A204.1 (cell line): ENCODE data around the gene CMSS1.

Experiments
- FAIRE-seq: peaks from 2 replicates; lab custom pipeline; 2012; peaks lifted over from hg19 to GRCh38; lab: Jason Lieb, UNC

The CMSS1 gene

DNA sequence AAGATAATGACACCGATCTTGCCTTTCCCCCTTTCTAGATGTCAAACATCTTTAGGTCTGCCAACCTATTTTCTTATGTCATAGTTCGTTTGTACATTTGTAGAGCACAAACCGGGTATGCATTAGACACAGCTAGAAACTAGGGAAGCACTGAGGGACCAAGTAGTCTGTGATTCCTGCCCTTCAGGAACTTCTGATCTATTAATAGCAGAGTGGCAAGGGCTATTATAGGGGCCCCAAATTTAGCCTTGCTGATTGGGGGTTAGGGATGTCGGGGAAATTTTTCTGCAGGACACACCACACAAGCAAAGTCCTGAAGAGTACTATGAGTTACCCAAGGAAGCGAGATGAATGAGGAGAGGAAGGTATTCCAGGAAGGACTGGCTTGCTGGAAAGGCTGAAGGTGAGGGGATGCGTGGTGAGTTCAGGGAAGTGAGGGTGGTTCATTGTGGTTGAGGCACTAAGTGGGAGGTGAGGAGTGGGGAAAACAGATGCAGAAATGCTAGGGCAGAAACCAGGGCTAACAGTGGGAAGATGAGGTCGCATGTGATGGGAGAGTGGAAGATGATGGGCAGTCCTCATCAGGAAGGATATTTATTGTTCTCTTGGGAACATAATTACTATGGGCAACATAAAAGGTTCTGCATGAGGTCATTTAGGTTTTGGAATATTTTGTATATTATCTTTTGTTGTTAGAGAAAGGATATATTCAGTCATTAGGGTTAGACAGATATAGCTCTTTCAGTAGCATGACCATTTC, 144.3 kb downstream of the CMSS1 start:
- no peak for FAIRE-seq

DNA sequence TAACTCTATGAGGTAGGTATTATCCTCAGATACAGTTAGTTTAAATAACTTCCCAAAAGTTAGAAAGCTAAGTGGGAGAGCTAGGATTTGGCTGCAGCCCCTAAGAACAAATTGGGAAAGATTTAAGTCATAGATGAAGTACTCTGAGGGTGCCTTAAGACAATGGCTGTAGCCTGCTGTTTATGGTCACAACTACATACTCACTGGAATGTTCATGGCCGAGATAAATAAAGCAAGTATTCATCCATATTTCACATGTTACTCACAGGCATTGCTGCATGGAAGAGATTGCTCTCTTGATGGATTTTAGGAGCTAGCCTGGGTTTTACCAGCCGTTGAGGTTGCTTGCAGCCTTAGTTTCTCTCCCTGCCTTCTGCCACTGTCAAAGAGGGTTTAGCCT, 145.0 kb downstream of the CMSS1 start:
- no peak for FAIRE-seq

DNA sequence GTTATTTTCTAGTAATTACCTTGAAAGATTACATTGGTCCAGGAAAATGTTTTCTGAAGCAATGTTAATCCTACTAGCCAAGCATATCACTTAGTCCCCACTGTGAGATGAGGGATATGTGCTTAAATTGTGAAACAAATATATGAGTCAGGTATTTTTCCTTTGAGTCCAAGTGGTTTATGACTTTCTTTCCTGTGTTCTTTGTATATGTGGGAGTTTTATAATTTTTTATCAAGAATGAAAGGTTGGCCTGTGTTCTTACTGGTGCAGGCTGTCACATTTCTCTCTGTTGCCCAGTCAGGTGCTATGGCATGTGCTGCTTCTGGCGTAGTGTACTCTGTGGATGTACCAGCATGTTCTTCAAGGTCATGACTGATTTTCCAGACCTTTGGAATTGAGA, 147.4 kb downstream of the CMSS1 start:
- no peak for FAIRE-seq

DNA sequence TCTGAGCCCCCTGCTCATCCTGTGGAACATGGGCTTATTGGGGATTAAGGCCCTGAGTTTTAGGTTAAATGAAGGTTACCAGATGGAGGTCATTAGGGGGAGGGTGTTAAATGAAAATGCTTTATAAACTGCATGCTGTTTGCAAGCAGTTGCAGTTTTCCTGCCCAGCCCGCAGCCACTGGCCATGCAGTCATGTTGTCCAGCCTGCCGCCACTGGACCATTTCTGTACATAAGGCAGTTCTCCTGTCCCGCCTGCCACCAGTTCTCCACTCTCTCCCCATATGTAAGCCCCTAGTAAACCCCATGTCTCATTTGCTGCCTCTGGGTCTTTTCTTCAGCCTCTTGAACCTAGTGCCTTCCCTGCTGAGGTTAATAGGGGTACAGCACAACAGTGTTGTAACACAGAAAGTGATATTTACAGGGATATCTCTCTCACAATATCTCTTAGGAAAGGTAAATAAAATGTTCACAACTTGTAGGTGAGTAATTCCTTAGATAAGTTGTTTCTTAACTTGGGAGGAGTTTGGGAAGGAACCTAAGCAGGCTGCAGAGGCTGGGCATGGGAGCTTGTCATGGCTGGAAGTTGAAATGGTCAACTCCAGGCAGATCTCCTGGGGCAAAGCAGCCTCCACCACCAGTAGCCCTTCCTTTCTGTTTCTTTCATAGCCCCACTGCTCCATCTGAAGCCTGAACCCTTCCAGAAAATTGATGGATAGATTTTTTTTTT, 148.2 kb downstream of the CMSS1 start:
- FAIRE-seq = no peak

- no peak for FAIRE-seq
Observed at GRCh38 chr3:99966662-99967416, 149.2 kb downstream of the CMSS1 start.

DNA sequence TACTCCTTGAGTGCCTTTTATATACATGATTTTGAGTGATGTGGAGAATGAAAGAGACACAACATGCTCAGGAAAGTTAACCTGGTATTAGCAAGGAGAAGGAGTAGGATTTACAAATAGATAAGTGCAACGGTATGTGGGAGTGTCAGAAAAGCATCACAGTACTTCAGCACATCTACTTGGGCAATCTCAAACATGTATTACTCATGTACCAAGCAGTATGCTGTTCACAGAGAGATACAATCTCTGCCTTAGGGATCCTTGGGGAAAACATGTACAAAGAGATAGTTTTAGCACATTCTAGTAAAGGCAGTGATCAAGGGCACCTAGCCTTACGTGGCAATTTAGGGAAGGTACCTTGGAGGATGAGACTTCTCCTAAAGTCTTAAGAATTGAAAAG, 150.1 kb downstream of the CMSS1 start:
- no peak for FAIRE-seq

DNA sequence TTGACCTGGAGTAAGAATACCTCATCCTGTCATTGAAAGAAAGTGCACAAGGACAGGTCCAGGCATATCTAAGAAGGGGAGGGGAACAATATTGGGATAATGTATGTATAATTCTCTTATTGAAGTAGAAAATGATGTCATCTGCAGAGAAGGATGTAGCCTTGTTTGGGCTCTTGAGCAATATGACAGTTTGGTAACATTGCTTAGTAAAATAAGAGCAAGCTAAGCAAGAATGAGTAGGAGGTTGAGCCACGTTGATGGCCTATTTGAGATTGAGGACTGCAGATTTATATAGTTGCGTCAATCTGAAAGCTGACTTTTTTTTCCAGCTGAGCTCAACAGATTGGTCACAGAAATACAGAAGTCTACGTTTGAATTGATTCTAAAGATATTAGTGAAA, 151.5 kb downstream of the CMSS1 start:
- no peak for FAIRE-seq

DNA sequence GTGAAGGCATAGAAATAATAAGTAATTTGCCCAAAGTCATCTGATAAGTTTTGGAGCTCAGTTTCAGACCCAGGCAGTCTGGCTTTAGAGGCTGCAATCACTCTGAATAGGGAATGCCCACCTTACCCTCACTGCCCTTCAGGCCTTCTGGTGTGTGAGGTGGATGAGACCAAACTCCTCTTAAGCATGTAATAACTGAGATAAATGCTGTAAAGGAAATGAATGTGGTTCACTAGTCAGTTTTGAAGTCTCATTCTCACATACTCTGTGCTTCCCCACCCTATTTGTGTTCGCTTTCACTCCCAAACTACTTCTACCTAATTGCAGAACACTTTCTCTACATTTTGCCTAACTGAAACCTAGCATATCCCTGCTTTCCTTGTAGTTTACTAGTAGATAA, 152.5 kb downstream of the CMSS1 start:
- FAIRE-seq = no peak

DNA sequence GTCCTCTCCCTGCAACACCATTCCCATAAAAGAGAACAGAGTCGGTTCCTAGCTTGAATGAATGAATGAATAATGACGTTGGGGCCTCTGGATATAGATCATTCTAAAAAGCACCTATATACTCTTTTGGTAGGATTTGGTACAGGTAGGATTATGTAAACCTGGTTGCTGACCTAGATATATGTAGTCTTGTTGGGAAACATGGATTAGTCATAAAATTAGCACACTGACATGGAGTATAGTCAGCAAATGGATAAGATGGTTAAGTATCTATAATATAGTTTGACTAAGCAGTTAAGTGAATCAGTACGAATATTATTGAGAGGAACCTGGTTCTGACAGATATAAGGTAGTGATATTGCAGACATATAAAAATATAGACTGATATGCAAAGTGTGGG, 154.1 kb downstream of the CMSS1 start:
- FAIRE-seq = no peak

- FAIRE-seq = no peak
Observed at GRCh38 chr3:99972380-99973104, 154.9 kb downstream of the CMSS1 start.

DNA sequence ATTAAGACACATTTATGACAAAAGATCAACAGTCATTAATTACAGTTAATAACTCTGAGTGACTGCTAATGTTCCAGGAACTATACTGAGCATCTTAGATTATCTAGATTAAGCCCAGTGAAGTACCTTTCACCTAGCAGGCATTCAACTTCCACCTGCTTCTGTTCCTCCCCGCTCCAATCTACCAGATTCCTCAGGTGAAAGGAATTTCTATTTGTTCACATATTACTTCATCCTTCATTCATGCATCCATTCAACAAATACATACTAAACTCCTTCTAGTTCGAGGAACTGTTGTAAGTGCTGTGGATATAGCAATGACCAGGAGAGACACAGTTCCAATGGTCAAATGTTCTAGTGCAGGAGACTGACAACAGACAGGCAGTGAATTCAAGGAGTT, 157.3 kb downstream of the CMSS1 start:
- FAIRE-seq = no peak

DNA sequence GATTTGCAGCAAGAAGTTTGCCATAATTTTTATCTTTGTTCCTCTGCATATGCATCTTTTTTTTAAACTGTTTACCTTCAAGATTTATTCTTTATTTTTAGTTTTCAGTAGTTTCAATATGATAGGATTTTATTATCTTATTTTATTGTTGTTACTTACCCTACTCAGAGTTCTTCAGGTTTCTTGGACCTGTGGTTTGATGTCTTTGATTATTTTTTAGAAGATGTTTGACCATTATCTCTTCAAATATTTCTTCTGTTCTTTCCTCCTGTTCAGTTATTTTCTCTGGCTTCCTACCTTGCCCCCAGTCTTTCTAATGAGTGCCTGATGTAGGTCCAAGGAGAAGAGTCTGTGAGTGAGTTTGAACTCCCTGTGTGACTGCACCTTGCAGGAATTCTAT, 158.9 kb downstream of the CMSS1 start:
- no peak for FAIRE-seq

GRCh38 chr3:99978221-99978620, 160.6 kb downstream of the CMSS1 start:
- FAIRE-seq = no peak

GRCh38 chr3:99980606-99981005, 162.9 kb downstream of the CMSS1 start:
- no peak for FAIRE-seq

- no peak for FAIRE-seq
Observed at GRCh38 chr3:99981138-99981537, 163.5 kb downstream of the CMSS1 start.

- no peak for FAIRE-seq
Observed at GRCh38 chr3:99982650-99983049, 165.0 kb downstream of the CMSS1 start.

- FAIRE-seq = no peak
Observed at GRCh38 chr3:99984139-99984538, 166.5 kb downstream of the CMSS1 start.

- no peak for FAIRE-seq
Observed at GRCh38 chr3:99984668-99985067, 167.0 kb downstream of the CMSS1 start.

DNA sequence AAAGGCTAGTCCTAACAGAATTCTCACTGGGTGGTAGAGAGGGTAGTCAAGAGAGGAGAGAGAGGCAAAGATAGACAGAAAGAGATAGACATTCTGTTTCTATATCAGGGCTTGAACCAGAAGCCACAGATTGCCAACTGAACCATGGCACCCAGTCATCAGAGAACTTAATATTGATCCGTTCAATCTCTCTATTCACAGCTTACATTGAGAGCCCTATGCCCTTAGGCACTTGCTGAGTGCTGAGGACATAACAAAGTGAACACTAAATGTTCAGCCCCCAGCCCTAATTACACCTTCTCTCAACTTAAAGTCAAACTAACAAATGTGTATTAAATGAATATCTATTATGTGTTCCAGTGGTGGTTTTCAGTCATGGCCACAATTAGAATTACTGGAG, 172.5 kb downstream of the CMSS1 start:
- no peak for FAIRE-seq

DNA sequence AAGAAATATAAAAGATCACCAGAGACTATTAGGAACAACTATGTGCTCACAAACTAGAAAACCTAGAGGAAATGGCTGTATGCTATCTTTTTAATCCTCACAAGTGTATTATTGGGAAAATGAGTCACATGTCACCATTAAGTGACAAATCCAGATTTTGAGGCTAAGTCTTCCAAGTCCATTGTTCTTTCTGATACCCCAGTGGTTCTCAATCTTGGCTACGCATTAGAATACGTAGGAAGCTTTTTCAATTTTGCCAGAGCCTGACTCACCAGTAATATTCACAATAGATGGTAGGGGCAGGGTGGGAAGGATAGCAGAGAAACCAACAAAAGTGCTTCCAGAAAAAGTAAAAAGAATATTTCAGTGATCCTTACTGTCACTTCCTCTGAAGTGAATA, 179.6 kb downstream of the CMSS1 start:
- no peak for FAIRE-seq

GRCh38 chr3:99999536-99999935, 181.9 kb downstream of the CMSS1 start:
- FAIRE-seq = no peak

DNA sequence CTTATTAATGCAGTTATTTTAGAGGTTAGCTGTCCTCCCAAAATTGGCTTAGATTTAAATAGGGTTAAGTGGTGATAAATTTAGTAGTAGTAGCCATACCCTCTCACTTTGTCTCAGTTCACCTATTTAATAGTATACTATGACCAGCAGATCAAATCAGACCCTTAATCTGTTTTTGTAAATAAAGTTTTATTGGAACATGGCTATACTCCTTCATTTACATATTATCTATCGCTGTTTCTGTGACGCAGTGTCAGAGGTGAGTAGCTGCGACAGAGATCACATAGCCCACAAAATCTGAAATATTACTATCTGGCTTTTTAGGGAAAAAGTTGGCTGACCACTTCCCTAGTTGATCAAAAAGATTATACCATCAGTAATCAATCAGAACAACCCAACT, 183.4 kb downstream of the CMSS1 start:
- no peak for FAIRE-seq
